Measurements from ENCODE around the gene PTPRA. TPM values are rescaled to one million over a fixed set of nuclear protein-coding genes. Genes with fewer than 3 reads are reported as not detected.

PTPRA gene
- total and polyA plus RNA-seq, 2 of the 4 experiments (the other 2 are of a cell fraction): 35.0 to 50.0 TPM

- no peak for TF ChIP-seq BHLHE40 (IDR thresholded peaks at IDR 0.05; ENCODE audit: low read depth, low read length)
- Histone ChIP-seq H2BK5ac (ENCODE audit: low read depth, low read length, poor library complexity, severe bottlenecking) (no peak overlapping the region), H3K14ac (replicated peaks; ENCODE audit: low read depth, low read length) (no peak overlapping the region), H3K56ac (ENCODE audit: extremely low read depth, insufficient read depth, low read length) (no peak overlapping the region), H3K4me1 (ENCODE audit: control insufficient read depth, insufficient read depth, low read length) (peaks cover 8% of the 10 kb centered on the region), H3K9ac (ENCODE audit: low read depth, low read length) (no peak overlapping the region), H4K91ac (ENCODE audit: insufficient read depth, low read depth, low read length) (no peak overlapping the region), H2BK20ac (ENCODE audit: low read depth, low read length) (no peak overlapping the region), H3K4me2 (ENCODE audit: low read depth, low read length) (no peak overlapping the region), H3K23ac (ENCODE audit: low read depth, low read length) (no peak overlapping the region), H2AK5ac (ENCODE audit: low read depth, low read length) (no peak overlapping the region), H2BK15ac (ENCODE audit: low read depth, low read length) (no peak overlapping the region), H2BK120ac (ENCODE audit: low read depth, low read length) (no peak overlapping the region), H3K36me3 (ENCODE audit: control insufficient read depth, insufficient read depth, low read length) (peaks cover 36% of the 10 kb centered on the region), H4K8ac (ENCODE audit: low read depth in 2 of 2, low read length in 2 of 2) (no peak overlapping the region), H4K20me1 (ENCODE audit: insufficient read depth, low read length) (peaks cover 12% of the 10 kb centered on the region; the same call in 1 of the 2 replicates), H3K27me3 (ENCODE audit: control insufficient read depth, insufficient read depth, low read length) (no peaks in the 10 kb centered on the region), H2AK9ac (replicated peaks; ENCODE audit: low read depth, low read length, poor library complexity) (no peak overlapping the region), H3K27ac (ENCODE audit: insufficient read depth, low read length) (no peak overlapping the region), H3K18ac (ENCODE audit: low read depth, low read length) (no peak overlapping the region), H3K9me3 (ENCODE audit: control insufficient read depth, insufficient read depth, low read length) (no peaks in the 10 kb centered on the region), H3K79me1 (ENCODE audit: low read depth in 1 of 2, low read length in 2 of 2) (peaks cover 9 to 48% of the 10 kb centered on the region in 2 experiments; a peak in 3 of 4 replicates), H2AFZ (replicated peaks; ENCODE audit: low read length, poor library complexity) (no peak overlapping the region), H3K9me1 (ENCODE audit: insufficient read depth, low read length) (peaks cover 17% of the 10 kb centered on the region), H3K4ac (ENCODE audit: low read depth, low read length) (no peak overlapping the region), H4K5ac (ENCODE audit: low read depth, low read length) (no peak overlapping the region), H3K4me3 (ENCODE audit: insufficient read depth, low read depth, low read length) (no peak overlapping the region)
- ChIA-PET CTCF (no interaction called here), POLR2A (ENCODE audit: unreplicated experiment) (no interaction called here)
- no TSS peak for BruUV-seq (replicated peaks)
- in situ Hi-C loops (cut with MboI; ENCODE audit: low sequenced_read_pairs) (no loop called here), dilution Hi-C loops (cut with HindIII; ENCODE audit: low sequenced_read_pairs, unreplicated experiment) (no loop called here), intact Hi-C loops (cut with micrococcal nuclease) (no loop called here)
- DNase-seq (no peak), ATAC-seq (ENCODE audit: low read depth) (no peak)
- WGBS, 2 experiments (ENCODE audit: extremely low coverage in 2 of 2, insufficient read length in 1 of 2): no CpG with 5 or more reads among the region's 5 CpGs
Observed at GRCh38 chr20:2987861-2988260, 114.6 kb downstream of the PTPRA start.

Data from IMR-90 (cell line).